ENCODE data around the gene SHCBP1L. TPM values are rescaled to one million over a fixed set of nuclear protein-coding genes. Genes with fewer than 3 reads are reported as not detected.
"Not testable (repeated sequence)": the region's sequence is repeated elsewhere in the genome, so short reads cannot be mapped to it uniquely, and the experiment has no call there.

The SHCBP1L gene
- total RNA-seq, 2 experiments from 2014 or later, result not detected

DNA sequence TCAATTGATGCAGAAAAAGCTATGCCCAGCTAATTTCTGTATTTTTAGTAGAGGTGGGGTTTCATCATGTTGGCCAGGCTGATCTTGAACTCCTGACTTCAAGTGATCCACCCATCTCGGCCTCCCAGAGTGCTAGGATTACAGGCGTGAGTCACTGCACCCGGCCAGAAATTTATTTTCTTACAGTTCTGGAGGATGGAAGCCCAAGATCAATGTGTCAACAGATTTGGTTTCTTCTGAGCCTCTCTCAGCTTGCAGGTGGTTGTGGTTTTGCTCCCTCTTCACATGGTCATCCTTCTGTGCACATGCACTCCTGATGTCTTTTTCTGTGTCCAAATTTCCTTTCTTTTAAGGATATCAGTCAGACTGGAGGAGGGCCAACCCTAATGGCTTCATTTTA is 35.6 kb downstream of the SHCBP1L start:
- ChIA-PET CTCF (no interaction called here), POLR2A (no interaction called here)
- H3K27ac Mint-ChIP-seq, result no peak overlapping the region
- H3K4me3 Mint-ChIP-seq, result no peak overlapping the region
- DNase-seq (no peak), ATAC-seq (no peak)
- peaks cover 31% of the 10 kb centered on the region for H3K27me3 Mint-ChIP-seq (ENCODE audit: low read depth)
- no peaks in the 10 kb centered on the region for H3K9me3 Mint-ChIP-seq (ENCODE audit: insufficient read depth)
- H3K4me1 Mint-ChIP-seq (ENCODE audit: low read depth), result no peaks in the 10 kb centered on the region
- H3K36me3 Mint-ChIP-seq (ENCODE audit: low read depth), result no peaks in the 10 kb centered on the region

DNA sequence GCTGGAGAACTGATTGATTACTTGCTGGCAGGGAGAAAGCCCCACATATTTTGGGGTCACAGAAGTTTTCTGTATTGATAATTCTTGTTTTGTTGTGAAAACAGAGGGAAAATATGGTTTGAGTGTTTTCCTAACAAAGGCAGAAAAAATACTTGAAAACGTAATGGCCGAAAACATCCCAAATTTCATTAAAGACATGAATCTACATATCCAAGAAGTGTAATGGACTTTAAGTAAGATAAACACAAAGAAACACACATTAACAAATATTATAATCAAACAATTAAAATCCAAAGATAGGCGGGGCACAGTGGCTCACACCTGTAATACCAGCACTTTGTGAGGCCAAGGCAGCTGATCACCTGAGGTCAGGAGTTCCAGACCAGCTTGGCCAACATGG is 39.6 kb downstream of the SHCBP1L start:
- Mint-ChIP-seq H3K9me3 (ENCODE audit: insufficient read depth) (peaks cover 5% of the 10 kb centered on the region), H3K36me3 (ENCODE audit: low read depth) (no peaks in the 10 kb centered on the region), H3K4me3 (no peak overlapping the region), H3K4me1 (ENCODE audit: low read depth) (no peaks in the 10 kb centered on the region), H3K27ac (no peak overlapping the region), H3K27me3 (ENCODE audit: low read depth) (peaks cover 6% of the 10 kb centered on the region)
- ATAC-seq (no peak), DNase-seq (no peak)
- CTCF ChIA-PET, result no interaction called here
- POLR2A ChIA-PET, result no interaction called here

DNA sequence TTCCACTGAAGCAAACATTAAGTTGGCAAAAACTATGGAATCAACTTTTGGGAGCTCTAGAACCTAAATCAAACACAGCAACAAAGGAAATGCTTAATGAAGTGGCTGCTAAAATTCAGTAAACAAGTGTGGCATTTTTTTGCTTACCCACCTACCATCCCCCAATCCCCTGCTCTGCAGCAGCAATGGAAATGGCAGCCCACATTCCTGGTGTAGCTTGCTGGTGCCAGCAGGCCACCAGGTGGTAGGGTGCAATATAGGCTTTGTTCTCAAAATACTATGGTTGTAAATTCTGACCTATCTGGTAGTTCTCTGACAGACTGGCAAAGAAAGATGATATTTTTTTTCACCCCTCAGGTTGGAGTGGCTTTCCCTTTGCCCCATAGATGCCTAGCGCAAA is 42.8 kb downstream of the SHCBP1L start:
- ATAC-seq (no peak), DNase-seq (no peak)
- H3K27ac Mint-ChIP-seq, result no peak overlapping the region
- H3K4me1 Mint-ChIP-seq (ENCODE audit: low read depth), result no peaks in the 10 kb centered on the region
- H3K36me3 Mint-ChIP-seq (ENCODE audit: low read depth), result no peaks in the 10 kb centered on the region
- peaks cover 4% of the 10 kb centered on the region for H3K27me3 Mint-ChIP-seq (ENCODE audit: low read depth)
- ChIA-PET POLR2A (no interaction called here), CTCF (interaction anchor here (1.2 kb wide), 1 partner anchor 53 kb away, joined by 3 read pairs; no protein-coding TSS in a partner anchor)
- H3K4me3 Mint-ChIP-seq, result no peak overlapping the region
- peaks cover 5% of the 10 kb centered on the region for H3K9me3 Mint-ChIP-seq (ENCODE audit: insufficient read depth)

DNA sequence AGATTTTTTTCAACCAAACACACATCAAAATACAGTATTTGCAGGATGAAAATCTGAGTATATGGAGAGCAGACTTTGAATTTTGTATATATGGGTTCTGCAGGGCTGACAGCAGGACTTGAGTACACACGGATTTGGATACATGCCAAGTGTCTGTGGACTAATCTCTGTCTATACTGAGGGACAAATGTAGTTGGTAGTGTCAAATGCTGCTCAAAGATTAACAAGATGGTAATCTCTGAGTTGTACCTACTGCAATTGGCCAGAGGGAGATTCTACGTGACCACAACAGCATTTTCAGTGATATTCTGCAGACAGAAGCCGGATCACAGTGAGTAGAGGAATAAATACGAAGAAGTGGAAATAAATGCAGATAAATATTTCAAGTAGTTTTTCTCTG is 43.4 kb downstream of the SHCBP1L start:
- DNase-seq, result no peak
- Mint-ChIP-seq H3K4me3 (no peak overlapping the region), H3K36me3 (ENCODE audit: low read depth) (no peaks in the 10 kb centered on the region), H3K9me3 (ENCODE audit: insufficient read depth) (peaks cover 5% of the 10 kb centered on the region), H3K27me3 (ENCODE audit: low read depth) (peaks cover 4% of the 10 kb centered on the region), H3K27ac (no peak overlapping the region), H3K4me1 (ENCODE audit: low read depth) (no peaks in the 10 kb centered on the region)
- no peak for ATAC-seq
- ChIA-PET CTCF (no interaction called here), POLR2A (no interaction called here)

DNA sequence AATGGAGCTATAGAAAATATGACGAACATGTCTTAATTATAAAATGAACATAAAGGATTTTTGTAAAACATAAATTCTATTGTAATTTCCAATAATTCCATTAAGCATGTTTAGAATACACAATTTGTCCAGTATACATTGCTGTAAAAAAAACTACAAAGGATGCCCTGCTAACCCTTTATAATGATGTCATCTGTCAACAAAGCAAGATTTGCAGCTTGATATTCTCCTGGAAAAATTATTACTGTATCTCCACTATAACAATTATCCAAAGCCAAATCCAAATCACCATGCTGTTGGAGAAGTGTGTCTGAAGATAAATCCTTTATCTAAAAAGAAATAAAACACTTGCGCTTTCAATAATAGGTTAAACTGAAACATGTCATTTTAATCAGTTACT is 47.6 kb downstream of the SHCBP1L start:
- no peaks in the 10 kb centered on the region for H3K36me3 Mint-ChIP-seq (ENCODE audit: low read depth)
- H3K27me3 Mint-ChIP-seq (ENCODE audit: low read depth), result peaks cover 4% of the 10 kb centered on the region
- DNase-seq (no peak), ATAC-seq (no peak)
- H3K4me1 Mint-ChIP-seq (ENCODE audit: low read depth), result no peaks in the 10 kb centered on the region
- no peaks in the 10 kb centered on the region for H3K9me3 Mint-ChIP-seq (ENCODE audit: insufficient read depth)
- POLR2A ChIA-PET, result no interaction called here
- H3K27ac Mint-ChIP-seq, result no peak overlapping the region
- no peak overlapping the region for H3K4me3 Mint-ChIP-seq
- CTCF ChIA-PET, result no interaction called here

DNA sequence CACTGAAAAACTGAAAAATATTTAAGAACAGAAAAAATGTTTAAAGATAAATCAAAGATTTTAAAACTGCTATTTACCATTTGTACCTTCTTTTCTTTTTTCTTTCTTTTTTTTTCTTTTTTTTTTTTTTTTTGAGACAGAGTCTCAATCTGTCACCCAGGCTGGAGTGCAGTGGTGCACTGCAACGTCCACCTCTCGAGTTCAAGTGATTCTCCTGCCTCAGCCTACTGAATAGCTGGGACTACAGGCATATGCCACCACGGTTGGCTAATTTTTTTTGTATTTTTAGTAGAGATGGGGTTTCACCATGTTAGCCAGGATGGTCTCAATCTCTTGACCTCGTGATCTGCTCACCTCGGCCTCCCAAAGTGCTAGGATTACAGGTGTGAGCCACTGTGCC is 51.0 kb downstream of the SHCBP1L start:
- CTCF ChIA-PET; POLR2A ChIA-PET; H3K4me3 Mint-ChIP-seq; H3K4me1 Mint-ChIP-seq (ENCODE audit: low read depth); H3K9me3 Mint-ChIP-seq (ENCODE audit: insufficient read depth); ATAC-seq; H3K36me3 Mint-ChIP-seq (ENCODE audit: low read depth); DNase-seq; H3K27me3 Mint-ChIP-seq (ENCODE audit: low read depth); H3K27ac Mint-ChIP-seq: not testable (repeated sequence)

DNA sequence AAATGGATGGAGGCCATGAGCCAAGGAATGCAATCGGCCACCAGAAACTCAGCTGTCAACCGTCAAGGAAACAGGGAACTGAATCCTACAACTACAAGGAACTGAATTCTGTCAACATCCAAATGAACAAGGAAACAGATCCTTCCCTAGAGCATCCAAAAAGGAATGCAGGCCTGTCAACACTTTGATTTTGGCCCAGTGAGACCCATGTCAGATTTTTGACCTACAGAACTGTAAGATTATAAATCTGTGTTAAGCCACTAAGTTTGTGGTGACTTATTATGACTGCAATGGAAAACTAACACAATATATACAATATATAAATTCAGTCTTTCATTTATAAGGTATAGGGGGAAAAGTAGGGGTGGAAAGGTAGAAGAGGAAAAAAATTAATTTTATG is 55.3 kb downstream of the SHCBP1L start:
- Mint-ChIP-seq H3K9me3 (ENCODE audit: insufficient read depth) (no peaks in the 10 kb centered on the region), H3K4me3 (no peak overlapping the region), H3K36me3 (ENCODE audit: low read depth) (no peaks in the 10 kb centered on the region), H3K27ac (no peak overlapping the region), H3K4me1 (ENCODE audit: low read depth) (no peaks in the 10 kb centered on the region), H3K27me3 (ENCODE audit: low read depth) (peaks cover 8% of the 10 kb centered on the region)
- POLR2A ChIA-PET, result no interaction called here
- ATAC-seq, result no peak
- CTCF ChIA-PET, result no interaction called here
- no peak for DNase-seq

DNA sequence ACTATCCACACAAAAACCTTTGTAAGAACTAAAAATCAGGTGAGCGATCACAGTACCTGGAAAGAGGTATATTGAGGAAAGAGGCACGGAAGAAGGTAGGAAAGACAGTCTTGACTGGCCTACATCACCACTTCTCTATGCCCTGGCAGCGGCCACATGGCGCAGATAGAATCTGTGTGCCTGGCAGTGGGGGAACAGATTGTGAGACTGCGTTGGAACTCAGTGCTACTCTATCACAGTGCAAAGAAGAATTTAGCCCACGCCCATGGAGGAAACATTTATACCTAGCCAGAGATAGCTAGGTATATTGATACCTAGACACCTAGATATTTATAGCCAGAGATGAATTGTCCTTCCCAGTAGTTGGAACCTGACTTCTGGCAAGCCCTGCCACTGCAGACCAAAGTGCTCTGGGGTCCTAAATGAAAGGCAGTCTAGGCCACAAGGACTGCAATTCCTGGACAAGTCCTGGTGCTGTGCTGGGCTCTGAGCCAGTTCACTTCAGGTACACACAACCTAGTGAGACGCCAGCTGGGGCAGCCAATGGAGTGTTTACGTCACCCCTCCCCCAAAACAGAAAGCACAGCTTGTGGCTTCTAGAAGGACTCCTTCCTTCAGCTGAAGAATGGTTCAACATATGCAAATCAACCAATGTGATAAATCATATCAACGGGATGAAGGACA is 61.9 kb downstream of the SHCBP1L start:
- Mint-ChIP-seq H3K36me3 (ENCODE audit: low read depth) (peaks cover 51% of the 10 kb centered on the region), H3K9me3 (ENCODE audit: insufficient read depth) (no peaks in the 10 kb centered on the region), H3K27ac (no peak overlapping the region), H3K27me3 (ENCODE audit: low read depth) (peaks cover 9% of the 10 kb centered on the region), H3K4me3 (no peak overlapping the region), H3K4me1 (ENCODE audit: low read depth) (peaks cover 33% of the 10 kb centered on the region)
- POLR2A ChIA-PET, result interaction anchor here (0.6 kb wide), 1 partner anchor 279 kb away, joined by 5 read pairs; no protein-coding TSS in a partner anchor
- CTCF ChIA-PET, result no interaction called here
- no peak for ATAC-seq
- no peak for DNase-seq

DNA sequence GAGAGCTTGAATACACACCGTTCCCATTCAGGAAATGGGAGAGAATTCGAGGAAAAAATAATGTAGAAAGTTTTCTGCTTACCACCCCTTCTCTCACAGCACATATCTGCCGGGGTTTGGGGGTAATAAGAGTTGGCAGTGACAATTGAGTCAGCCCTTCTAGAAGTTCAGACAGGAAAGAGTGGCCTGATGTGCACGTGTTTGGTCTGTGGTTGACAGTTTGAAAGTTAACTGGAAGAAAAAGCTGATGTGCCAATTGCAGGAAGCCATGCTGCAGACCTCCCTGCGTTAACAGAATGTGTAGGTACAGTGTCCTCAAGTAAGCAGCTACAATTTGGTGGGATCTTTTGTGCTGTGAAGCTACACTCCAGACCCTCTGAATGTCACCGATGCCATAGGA is 63.0 kb downstream of the SHCBP1L start:
- Mint-ChIP-seq H3K4me3 (no peak overlapping the region), H3K27ac (peak overlapping the region; percentile 60), H3K36me3 (ENCODE audit: low read depth) (peaks cover 60% of the 10 kb centered on the region), H3K4me1 (ENCODE audit: low read depth) (peaks cover 33% of the 10 kb centered on the region), H3K27me3 (ENCODE audit: low read depth) (peaks cover 9% of the 10 kb centered on the region), H3K9me3 (ENCODE audit: insufficient read depth) (no peaks in the 10 kb centered on the region)
- DNase-seq (peak; percentile 67), ATAC-seq (peak; percentile 57)
- CTCF ChIA-PET, result interaction anchor here (1.6 kb wide), 1 partner anchor 9 kb away, joined by 4 read pairs; no protein-coding TSS in a partner anchor
- POLR2A ChIA-PET, result interaction anchor here (0.6 to 0.9 kb wide), 2 partner anchors 27 to 138 kb away, joined by 3 read pairs; no protein-coding TSS in a partner anchor

DNA sequence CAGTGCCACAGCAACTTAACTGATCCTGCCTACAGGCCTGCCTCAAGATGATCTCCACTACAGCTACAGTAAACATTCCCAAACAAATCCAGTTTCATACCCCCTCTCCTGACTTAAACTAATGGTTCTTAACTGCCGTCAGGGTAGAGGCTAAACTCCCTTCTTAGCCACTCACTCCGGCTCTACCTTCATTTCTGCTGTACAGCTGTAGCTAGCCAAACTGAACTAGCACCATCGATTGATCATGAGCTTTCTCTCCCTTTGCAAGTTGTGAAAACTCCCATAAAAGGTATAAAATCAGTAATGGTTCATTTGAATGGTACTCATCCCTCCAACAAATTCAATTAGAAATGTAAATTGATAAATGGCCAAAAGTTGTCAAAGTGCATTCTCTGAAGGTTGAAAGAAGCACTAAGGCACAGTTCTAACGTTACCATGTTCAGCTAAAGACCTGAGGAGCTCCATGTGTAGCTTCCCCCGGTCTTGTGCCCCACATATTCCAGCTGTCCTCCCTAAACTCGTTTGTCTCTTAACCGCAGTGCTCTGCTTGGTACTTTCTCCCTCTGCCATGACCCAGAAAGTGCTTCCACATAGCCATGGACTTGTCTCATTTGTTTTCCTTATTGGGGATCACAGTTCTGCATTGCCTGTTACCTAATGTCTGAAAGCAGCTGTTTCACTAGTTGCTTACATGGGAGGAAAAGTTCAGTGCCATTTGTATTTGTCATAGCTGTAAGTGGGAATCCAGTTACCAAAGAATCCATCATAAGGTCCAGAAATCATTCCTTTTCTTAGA is 64.0 kb downstream of the SHCBP1L start:
- CTCF ChIA-PET, result interaction anchor here (0.8 to 1.6 kb wide), 3 partner anchors 10 to 23 kb away, joined by 3 to 4 read pairs (median 3); no protein-coding TSS in a partner anchor
- no peaks in the 10 kb centered on the region for H3K9me3 Mint-ChIP-seq (ENCODE audit: insufficient read depth)
- peaks cover 33% of the 10 kb centered on the region for H3K4me1 Mint-ChIP-seq (ENCODE audit: low read depth)
- peaks cover 68% of the 10 kb centered on the region for H3K36me3 Mint-ChIP-seq (ENCODE audit: low read depth)
- H3K27me3 Mint-ChIP-seq (ENCODE audit: low read depth), result peaks cover 4% of the 10 kb centered on the region
- peak overlapping the region; percentile 8 for H3K27ac Mint-ChIP-seq
- no peak overlapping the region for H3K4me3 Mint-ChIP-seq
- POLR2A ChIA-PET, result no interaction called here
- DNase-seq (no peak), ATAC-seq (no peak)

DNA sequence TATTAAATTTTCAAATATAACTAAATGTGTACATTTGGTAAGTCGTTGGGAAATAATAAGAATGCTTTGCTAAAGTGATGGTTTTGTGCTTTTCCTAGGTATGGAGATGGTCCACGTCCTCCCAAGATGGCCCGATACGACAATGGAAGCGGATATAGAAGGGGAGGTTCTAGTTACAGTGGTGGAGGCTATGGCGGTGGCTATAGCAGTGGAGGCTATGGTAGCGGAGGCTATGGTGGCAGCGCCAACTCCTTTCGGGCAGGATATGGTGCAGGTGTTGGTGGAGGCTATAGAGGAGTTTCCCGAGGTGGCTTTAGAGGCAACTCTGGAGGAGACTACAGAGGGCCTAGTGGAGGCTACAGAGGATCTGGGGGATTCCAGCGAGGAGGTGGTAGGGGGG is 66.0 kb downstream of the SHCBP1L start:
- Mint-ChIP-seq H3K27ac (no peak overlapping the region), H3K36me3 (ENCODE audit: low read depth) (peaks cover 83% of the 10 kb centered on the region), H3K4me3 (no peak overlapping the region), H3K9me3 (ENCODE audit: insufficient read depth) (no peaks in the 10 kb centered on the region), H3K4me1 (ENCODE audit: low read depth) (peaks cover 32% of the 10 kb centered on the region), H3K27me3 (ENCODE audit: low read depth) (no peaks in the 10 kb centered on the region)
- POLR2A ChIA-PET, result interaction anchor here (1.0 kb wide), 1 partner anchor 42 kb away, joined by 3 read pairs; no protein-coding TSS in a partner anchor
- no peak for DNase-seq
- CTCF ChIA-PET, result no interaction called here
- no peak for ATAC-seq

DNA sequence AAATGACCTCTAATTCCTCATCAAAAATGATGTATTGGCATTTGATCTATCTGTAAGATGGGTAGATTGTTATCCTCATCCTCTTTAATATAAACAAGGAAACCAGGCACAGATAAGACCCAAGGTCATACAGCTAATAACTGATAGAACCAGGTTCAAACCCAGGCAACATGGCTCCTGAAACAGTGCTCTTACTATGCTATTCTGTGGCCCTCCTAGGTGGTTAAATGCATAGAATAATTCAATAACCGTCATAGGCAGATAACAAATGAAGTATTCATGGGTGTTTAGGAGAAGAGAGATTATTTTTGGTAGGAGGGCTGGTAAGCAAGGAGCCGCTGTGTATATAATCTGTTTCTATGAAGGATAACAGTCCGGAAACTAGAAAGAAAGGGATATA is 67.4 kb downstream of the SHCBP1L start:
- Mint-ChIP-seq H3K4me3 (no peak overlapping the region), H3K9me3 (ENCODE audit: insufficient read depth) (no peaks in the 10 kb centered on the region), H3K27ac (no peak overlapping the region), H3K27me3 (ENCODE audit: low read depth) (no peaks in the 10 kb centered on the region), H3K36me3 (ENCODE audit: low read depth) (peaks cover 89% of the 10 kb centered on the region), H3K4me1 (ENCODE audit: low read depth) (peaks cover 32% of the 10 kb centered on the region)
- ATAC-seq (no peak), DNase-seq (no peak)
- CTCF ChIA-PET, result no interaction called here
- POLR2A ChIA-PET, result interaction anchor here (0.6 kb wide), 1 partner anchor 631 kb away, joined by 4 read pairs; no protein-coding TSS in a partner anchor

Data from activated CD8-positive, alpha-beta T cell treated with anti-CD3 and anti-CD28 coated beads, Interleukin-2, amount 10 ng/mL, durations not matched to agents 7 days and 5 days (primary cell).